HEK293 (cell line): ENCODE measurements around the gene RBM4B.

Experiments
- CTCF ChIA-PET: fragments of 350-600 bp; formaldehyde crosslinking; extraction: SDS; loops from one replicate; lab custom pipeline; 2021; ENCODE audit warnings: antibody characterized with exemption; lab: Yijun Ruan, JAX
- POLR2A ChIA-PET: fragments of 300-600 bp; formaldehyde crosslinking; extraction: SDS; loops from one replicate; lab custom pipeline; 2020; ENCODE audit warnings: antibody characterized with exemption, inconsistent platforms; lab: Yijun Ruan, JAX
- H3K27ac ChIP-seq: fragments of 200-500 bp; sonication (Bioruptor generic); 2 replicates; pipeline ENCODE4 v1.5.1; 2014; ENCODE audit warnings: low read depth, low read length, control low read depth, inconsistent platforms; ENCODE audit errors: extremely low read depth
- H3K36me3 ChIP-seq, 2 experiments: fragments of 200-500 bp in 1 of 2; sonication (Bioruptor generic) in 1 of 2; 1 replicate in 1 of 2; 2 replicates in 1 of 2; pipeline ENCODE4 v1.5.1; 2014 to 2017; ENCODE audit warnings: inconsistent platforms in 2 of 2, low read length in 2 of 2; ENCODE audit not compliant: control insufficient read depth in 2 of 2, insufficient read depth in 1 of 2
- H3K4me1 ChIP-seq: fragments of 200-500 bp; sonication (Bioruptor generic); 2 replicates; pipeline ENCODE4 v1.5.1; 2014; ENCODE audit warnings: mild to moderate bottlenecking, low read length, inconsistent platforms; ENCODE audit not compliant: control insufficient read depth, insufficient read depth
- H3K4me3 ChIP-seq: 2 replicates; pipeline ENCODE4 v1.5.1; 2011; ENCODE audit warnings: low read depth, mild to moderate bottlenecking, control low read depth, low read length, moderate library complexity
- H3K9me3 ChIP-seq: fragments of 200-500 bp; sonication (Bioruptor generic); 2 replicates; pipeline ENCODE4 v1.5.1; 2014; ENCODE audit warnings: low read depth, low read length, inconsistent platforms; ENCODE audit not compliant: control insufficient read depth, insufficient read depth
- EGR2 ChIP-seq: fragments of 450-650 bp; formaldehyde crosslinking; IDR thresholded peaks from 2 replicates; pipeline ENCODE4 v1.5.1; 2016; ENCODE audit warnings: low read depth, missing biosample characterization, missing genetic modification characterization
- GLIS1 ChIP-seq: fragments of 450-650 bp; formaldehyde crosslinking; IDR thresholded peaks from 2 replicates; pipeline ENCODE4 v1.5.1; 2016; ENCODE audit warnings: missing biosample characterization, missing genetic modification characterization
- IKZF3 ChIP-seq: fragments of 450-650 bp; IDR thresholded peaks from 2 replicates; pipeline ENCODE4 v1.5.0; 2018; ENCODE audit warnings: missing biosample characterization, mild to moderate bottlenecking, missing genetic modification characterization, moderate library complexity
- KLF1 ChIP-seq: fragments of 450-650 bp; formaldehyde crosslinking; IDR thresholded peaks from 2 replicates; pipeline ENCODE4 v1.5.1; 2016; ENCODE audit warnings: missing biosample characterization, missing genetic modification characterization
- KLF9 ChIP-seq: fragments of 450-650 bp; formaldehyde crosslinking; IDR thresholded peaks from 2 replicates; pipeline ENCODE4 v1.5.1; 2016; ENCODE audit warnings: missing biosample characterization, missing genetic modification characterization, low read depth
- PBX3 ChIP-seq: sonication (generic); formaldehyde crosslinking; IDR thresholded peaks from 2 replicates; pipeline ENCODE4 v1.8.1; 2022; ENCODE audit warnings: mild to moderate bottlenecking, moderate library complexity, missing genetic modification reagents
- RBAK ChIP-seq: fragments of 450-650 bp; formaldehyde crosslinking; IDR thresholded peaks from 2 replicates; pipeline ENCODE4 v1.5.1; 2016; ENCODE audit warnings: missing biosample characterization, missing genetic modification characterization
- SP7 ChIP-seq: fragments of 450-650 bp; formaldehyde crosslinking; IDR thresholded peaks from 2 replicates; pipeline ENCODE4 v1.5.1; 2016; ENCODE audit warnings: missing biosample characterization, missing genetic modification characterization
- ZBTB17 ChIP-seq: fragments of 450-650 bp; formaldehyde crosslinking; IDR thresholded peaks from 2 replicates; pipeline ENCODE4 v1.5.1; 2016; ENCODE audit warnings: missing biosample characterization, missing genetic modification characterization
- ZBTB26 ChIP-seq: fragments of 450-650 bp; formaldehyde crosslinking; optimal IDR thresholded peaks from 2 replicates; pipeline ENCODE3; 2016; ENCODE audit warnings: missing biosample characterization, mild to moderate bottlenecking, missing genetic modification characterization
- ZEB2 ChIP-seq: fragments of 450-650 bp; formaldehyde crosslinking; IDR thresholded peaks from 2 replicates; pipeline ENCODE4 v1.5.1; 2016; ENCODE audit warnings: missing biosample characterization, missing genetic modification characterization
- ZNF155 ChIP-seq: fragments of 450-650 bp; formaldehyde crosslinking; IDR thresholded peaks from 2 replicates; pipeline ENCODE4 v1.5.1; 2016; ENCODE audit warnings: missing biosample characterization, missing genetic modification characterization
- ZNF266 ChIP-seq: fragments of 450-650 bp; formaldehyde crosslinking; IDR thresholded peaks from 2 replicates; pipeline ENCODE4 v1.5.1; 2016; ENCODE audit warnings: missing biosample characterization, missing genetic modification characterization, low read depth
- ZNF341 ChIP-seq: fragments of 450-650 bp; formaldehyde crosslinking; IDR thresholded peaks from 2 replicates; pipeline ENCODE4; 2016; ENCODE audit warnings: low read depth, missing biosample characterization, missing genetic modification characterization
- ZNF366 ChIP-seq: fragments of 450-650 bp; formaldehyde crosslinking; conservative IDR thresholded peaks from 2 replicates; pipeline ENCODE4 v1.5.1; 2016; ENCODE audit warnings: missing biosample characterization, missing genetic modification characterization
- ZNF501 ChIP-seq: fragments of 450-650 bp; formaldehyde crosslinking; IDR thresholded peaks from 2 replicates; pipeline ENCODE4 v1.5.1; 2016; ENCODE audit warnings: missing biosample characterization, missing genetic modification characterization
- ZNF544 ChIP-seq: fragments of 450-650 bp; formaldehyde crosslinking; IDR thresholded peaks from 2 replicates; pipeline ENCODE4 v1.5.0; 2017; ENCODE audit warnings: missing biosample characterization, missing genetic modification characterization
- ZNF585B ChIP-seq: fragments of 450-650 bp; formaldehyde crosslinking; IDR thresholded peaks from 2 replicates; pipeline ENCODE4 v1.5.1; 2016; ENCODE audit warnings: missing biosample characterization, missing genetic modification characterization
- ZSCAN16 ChIP-seq: fragments of 450-650 bp; formaldehyde crosslinking; IDR thresholded peaks from 2 replicates; pipeline ENCODE4 v1.5.1; 2016; ENCODE audit warnings: missing biosample characterization, missing genetic modification characterization
- ZSCAN30 ChIP-seq: fragments of 450-650 bp; IDR thresholded peaks from 2 replicates; pipeline ENCODE4 v1.5.1; 2018; ENCODE audit warnings: missing biosample characterization, mild to moderate bottlenecking, missing genetic modification characterization, moderate library complexity
- TF ChIP-seq, protein P1 (sequence below): fragments of 450-650 bp; formaldehyde crosslinking; IDR thresholded peaks from 2 replicates; pipeline ENCODE4 v1.5.1; 2016; ENCODE audit warnings: missing biosample characterization, missing genetic modification characterization
- TF ChIP-seq, protein P2 (sequence below): fragments of 450-650 bp; formaldehyde crosslinking; IDR thresholded peaks from 2 replicates; pipeline ENCODE4; 2016; ENCODE audit warnings: missing biosample characterization, missing genetic modification characterization
- TF ChIP-seq, protein P3 (sequence below): fragments of 450-650 bp; formaldehyde crosslinking; conservative IDR thresholded peaks from 2 replicates; pipeline ENCODE4 v1.5.1; 2016; ENCODE audit warnings: low read depth, missing biosample characterization, missing genetic modification characterization
- TF ChIP-seq, protein P4 (sequence below): fragments of 450-650 bp; formaldehyde crosslinking; IDR thresholded peaks from 2 replicates; pipeline ENCODE4 v1.5.1; 2016; ENCODE audit warnings: missing biosample characterization, missing genetic modification characterization

RBM4B gene

DNA sequence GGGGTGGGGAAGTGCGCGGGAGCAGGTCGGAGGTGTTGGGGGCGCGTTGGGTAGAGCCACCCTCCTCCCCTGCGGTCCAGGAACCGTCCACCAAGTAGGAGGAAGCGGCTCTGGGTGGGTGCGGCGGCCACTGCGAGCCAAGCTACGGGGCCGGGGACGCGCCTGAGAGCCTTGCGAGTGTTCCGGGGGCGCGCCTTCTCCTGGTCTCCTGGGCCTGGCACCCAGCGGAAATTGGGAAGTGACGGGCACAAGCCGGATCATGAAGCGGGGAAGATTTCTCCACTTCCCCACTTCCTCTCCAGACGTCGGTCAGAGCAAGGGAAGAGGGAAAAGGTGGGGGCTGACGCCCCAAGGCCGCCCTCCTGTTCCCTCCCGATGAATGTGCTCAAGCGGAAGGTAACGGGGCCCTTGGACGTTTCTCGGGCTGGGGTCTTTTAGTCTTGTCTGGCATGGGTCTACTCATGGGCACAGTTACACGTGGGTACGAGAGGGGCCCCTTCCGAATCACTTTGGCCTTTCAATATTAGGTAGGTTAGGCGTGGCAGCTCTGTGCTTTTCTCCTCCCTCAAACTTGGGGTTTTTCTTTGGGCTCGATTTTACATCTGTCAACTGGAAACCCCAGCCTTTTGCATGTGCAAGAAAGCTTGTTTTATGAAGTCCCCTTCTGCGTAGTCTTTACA is 60.4 kb downstream of the RBM4B start (continued):
- TF ChIP-seq, protein P1, sequence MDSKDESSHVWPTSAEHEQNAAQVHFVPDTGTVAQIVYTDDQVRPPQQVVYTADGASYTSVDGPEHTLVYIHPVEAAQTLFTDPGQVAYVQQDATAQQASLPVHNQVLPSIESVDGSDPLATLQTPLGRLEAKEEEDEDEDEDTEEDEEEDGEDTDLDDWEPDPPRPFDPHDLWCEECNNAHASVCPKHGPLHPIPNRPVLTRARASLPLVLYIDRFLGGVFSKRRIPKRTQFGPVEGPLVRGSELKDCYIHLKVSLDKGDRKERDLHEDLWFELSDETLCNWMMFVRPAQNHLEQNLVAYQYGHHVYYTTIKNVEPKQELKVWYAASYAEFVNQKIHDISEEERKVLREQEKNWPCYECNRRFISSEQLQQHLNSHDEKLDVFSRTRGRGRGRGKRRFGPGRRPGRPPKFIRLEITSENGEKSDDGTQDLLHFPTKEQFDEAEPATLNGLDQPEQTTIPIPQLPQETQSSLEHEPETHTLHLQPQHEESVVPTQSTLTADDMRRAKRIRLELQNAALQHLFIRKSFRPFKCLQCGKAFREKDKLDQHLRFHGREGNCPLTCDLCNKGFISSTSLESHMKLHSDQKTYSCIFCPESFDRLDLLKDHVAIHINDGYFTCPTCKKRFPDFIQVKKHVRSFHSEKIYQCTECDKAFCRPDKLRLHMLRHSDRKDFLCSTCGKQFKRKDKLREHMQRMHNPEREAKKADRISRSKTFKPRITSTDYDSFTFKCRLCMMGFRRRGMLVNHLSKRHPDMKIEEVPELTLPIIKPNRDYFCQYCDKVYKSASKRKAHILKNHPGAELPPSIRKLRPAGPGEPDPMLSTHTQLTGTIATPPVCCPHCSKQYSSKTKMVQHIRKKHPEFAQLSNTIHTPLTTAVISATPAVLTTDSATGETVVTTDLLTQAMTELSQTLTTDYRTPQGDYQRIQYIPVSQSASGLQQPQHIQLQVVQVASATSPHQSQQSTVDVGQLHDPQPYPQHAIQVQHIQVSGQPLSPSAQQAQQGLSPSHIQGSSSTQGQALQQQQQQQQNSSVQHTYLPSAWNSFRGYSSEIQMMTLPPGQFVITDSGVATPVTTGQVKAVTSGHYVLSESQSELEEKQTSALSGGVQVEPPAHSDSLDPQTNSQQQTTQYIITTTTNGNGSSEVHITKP (tag by site-specific recombination), result peak; percentile 51; the same call in 1 of the 2 replicates
- TF ChIP-seq ZSCAN16, result no peak
- no peak for TF ChIP-seq IKZF3
- 0 out of 2 replicates have a peak, but pooled peaks have one; percentile 42 for TF ChIP-seq GLIS1 (tag by site-specific recombination)
- TF ChIP-seq ZSCAN30 (tag by site-specific recombination), result no peak; the same call in 1 of the 2 replicates
- TF ChIP-seq EGR2 (tag by site-specific recombination), result peak; percentile 89
- TF ChIP-seq, protein P2, sequence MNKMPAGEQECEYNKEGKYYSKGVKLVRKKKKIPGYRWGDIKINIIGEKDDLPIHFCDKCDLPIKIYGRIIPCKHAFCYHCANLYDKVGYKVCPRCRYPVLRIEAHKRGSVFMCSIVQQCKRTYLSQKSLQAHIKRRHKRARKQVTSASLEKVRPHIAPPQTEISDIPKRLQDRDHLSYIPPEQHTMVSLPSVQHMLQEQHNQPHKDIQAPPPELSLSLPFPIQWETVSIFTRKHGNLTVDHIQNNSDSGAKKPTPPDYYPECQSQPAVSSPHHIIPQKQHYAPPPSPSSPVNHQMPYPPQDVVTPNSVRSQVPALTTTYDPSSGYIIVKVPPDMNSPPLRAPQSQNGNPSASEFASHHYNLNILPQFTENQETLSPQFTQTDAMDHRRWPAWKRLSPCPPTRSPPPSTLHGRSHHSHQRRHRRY, result 0 out of 2 replicates have a peak, but pooled peaks have one; percentile 19
- TF ChIP-seq ZBTB26 (tag by site-specific recombination), result peak; percentile 84
- TF ChIP-seq, protein P3, sequence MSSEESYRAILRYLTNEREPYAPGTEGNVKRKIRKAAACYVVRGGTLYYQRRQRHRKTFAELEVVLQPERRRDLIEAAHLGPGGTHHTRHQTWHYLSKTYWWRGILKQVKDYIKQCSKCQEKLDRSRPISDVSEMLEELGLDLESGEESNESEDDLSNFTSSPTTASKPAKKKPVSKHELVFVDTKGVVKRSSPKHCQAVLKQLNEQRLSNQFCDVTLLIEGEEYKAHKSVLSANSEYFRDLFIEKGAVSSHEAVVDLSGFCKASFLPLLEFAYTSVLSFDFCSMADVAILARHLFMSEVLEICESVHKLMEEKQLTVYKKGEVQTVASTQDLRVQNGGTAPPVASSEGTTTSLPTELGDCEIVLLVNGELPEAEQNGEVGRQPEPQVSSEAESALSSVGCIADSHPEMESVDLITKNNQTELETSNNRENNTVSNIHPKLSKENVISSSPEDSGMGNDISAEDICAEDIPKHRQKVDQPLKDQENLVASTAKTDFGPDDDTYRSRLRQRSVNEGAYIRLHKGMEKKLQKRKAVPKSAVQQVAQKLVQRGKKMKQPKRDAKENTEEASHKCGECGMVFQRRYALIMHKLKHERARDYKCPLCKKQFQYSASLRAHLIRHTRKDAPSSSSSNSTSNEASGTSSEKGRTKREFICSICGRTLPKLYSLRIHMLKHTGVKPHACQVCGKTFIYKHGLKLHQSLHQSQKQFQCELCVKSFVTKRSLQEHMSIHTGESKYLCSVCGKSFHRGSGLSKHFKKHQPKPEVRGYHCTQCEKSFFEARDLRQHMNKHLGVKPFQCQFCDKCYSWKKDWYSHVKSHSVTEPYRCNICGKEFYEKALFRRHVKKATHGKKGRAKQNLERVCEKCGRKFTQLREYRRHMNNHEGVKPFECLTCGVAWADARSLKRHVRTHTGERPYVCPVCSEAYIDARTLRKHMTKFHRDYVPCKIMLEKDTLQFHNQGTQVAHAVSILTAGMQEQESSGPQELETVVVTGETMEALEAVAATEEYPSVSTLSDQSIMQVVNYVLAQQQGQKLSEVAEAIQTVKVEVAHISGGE (tag by site-specific recombination), result peak; percentile 62
- TF ChIP-seq RBAK, result no peak
- TF ChIP-seq KLF9, result peak; percentile 5; the same call in 1 of the 2 replicates
- no peak for TF ChIP-seq ZNF266 (tag by site-specific recombination)
- TF ChIP-seq ZNF155 (tag by site-specific recombination), result no peak
- TF ChIP-seq, all 188 proteins: peak for 12

- H3K27ac ChIP-seq, result peak within 1 kb of the TSS; percentile 95
- POLR2A ChIA-PET, result interaction anchor here (0.5 to 2.5 kb wide), 34 partner anchors 8 to 1542 kb away, joined by 3 to 98 read pairs (median 4); partner anchors contain the start of genes CCDC87, CCS, DPP3 and PELI3
- CTCF ChIA-PET, result no interaction called here
- H3K4me1 ChIP-seq, result 0 out of 2 replicates have a peak, but pooled peaks cover 3% of the 10 kb centered on the region
- H3K9me3 ChIP-seq, result no peaks in the 10 kb centered on the region
- H3K4me3 ChIP-seq, result peak within 1 kb of the TSS; percentile 75
- H3K36me3 ChIP-seq, result peaks cover 11 to 39% of the 10 kb centered on the region in 2 experiments; a peak in 2 of 3 replicates
- peak; percentile 75 for TF ChIP-seq PBX3 (CRISPR knock-in tag)
- TF ChIP-seq ZNF501, result peak; percentile 67; the same call in 1 of the 2 replicates
- TF ChIP-seq ZNF585B (tag by site-specific recombination), result no peak
- TF ChIP-seq SP7 (tag by site-specific recombination), result peak; percentile 44
- TF ChIP-seq KLF1 (tag by site-specific recombination), result peak; percentile 22; the same call in 1 of the 2 replicates
- TF ChIP-seq ZNF341, result peak; percentile 99
- peak; percentile 38; the same call in 1 of the 2 replicates for TF ChIP-seq GLIS1 (tag by site-specific recombination)
- TF ChIP-seq ZBTB17 (tag by site-specific recombination), result peak; percentile 79
- TF ChIP-seq, protein P4, sequence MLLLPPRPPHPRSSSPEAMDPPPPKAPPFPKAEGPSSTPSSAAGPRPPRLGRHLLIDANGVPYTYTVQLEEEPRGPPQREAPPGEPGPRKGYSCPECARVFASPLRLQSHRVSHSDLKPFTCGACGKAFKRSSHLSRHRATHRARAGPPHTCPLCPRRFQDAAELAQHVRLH, result 0 out of 2 replicates have a peak, but pooled peaks have one; percentile 7
- peak; percentile 95 for TF ChIP-seq ZNF366 (tag by site-specific recombination)
- TF ChIP-seq ZNF544 (tag by site-specific recombination), result no peak
- TF ChIP-seq ZEB2 (tag by site-specific recombination), result peak; percentile 72
Measured at GRCh38 chr11:66616379-66617154, 61.1 kb downstream of the RBM4B start, which contains the start of gene RBM14. TSS of gene RBM14 (plus strand) at chr11:66616630. CDS start at chr11:66616721, 91 bp downstream.
